HG02885 (cell line): Measurements from ENCODE around the gene TRMT5.
A peak's percentile ranks its signal among the peaks of the same experiment; 100 is the strongest.

Source experiments
- ATAC-seq: cut with Tn5 transposase; IDR thresholded peaks from one replicate; pipeline ENCODE4 v1.9.1; 2021; ENCODE audit warnings: mild to moderate bottlenecking; ENCODE audit not compliant: unreplicated experiment, poor library complexity

Gene TRMT5, protein sequence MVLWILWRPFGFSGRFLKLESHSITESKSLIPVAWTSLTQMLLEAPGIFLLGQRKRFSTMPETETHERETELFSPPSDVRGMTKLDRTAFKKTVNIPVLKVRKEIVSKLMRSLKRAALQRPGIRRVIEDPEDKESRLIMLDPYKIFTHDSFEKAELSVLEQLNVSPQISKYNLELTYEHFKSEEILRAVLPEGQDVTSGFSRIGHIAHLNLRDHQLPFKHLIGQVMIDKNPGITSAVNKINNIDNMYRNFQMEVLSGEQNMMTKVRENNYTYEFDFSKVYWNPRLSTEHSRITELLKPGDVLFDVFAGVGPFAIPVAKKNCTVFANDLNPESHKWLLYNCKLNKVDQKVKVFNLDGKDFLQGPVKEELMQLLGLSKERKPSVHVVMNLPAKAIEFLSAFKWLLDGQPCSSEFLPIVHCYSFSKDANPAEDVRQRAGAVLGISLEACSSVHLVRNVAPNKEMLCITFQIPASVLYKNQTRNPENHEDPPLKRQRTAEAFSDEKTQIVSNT

DNA sequence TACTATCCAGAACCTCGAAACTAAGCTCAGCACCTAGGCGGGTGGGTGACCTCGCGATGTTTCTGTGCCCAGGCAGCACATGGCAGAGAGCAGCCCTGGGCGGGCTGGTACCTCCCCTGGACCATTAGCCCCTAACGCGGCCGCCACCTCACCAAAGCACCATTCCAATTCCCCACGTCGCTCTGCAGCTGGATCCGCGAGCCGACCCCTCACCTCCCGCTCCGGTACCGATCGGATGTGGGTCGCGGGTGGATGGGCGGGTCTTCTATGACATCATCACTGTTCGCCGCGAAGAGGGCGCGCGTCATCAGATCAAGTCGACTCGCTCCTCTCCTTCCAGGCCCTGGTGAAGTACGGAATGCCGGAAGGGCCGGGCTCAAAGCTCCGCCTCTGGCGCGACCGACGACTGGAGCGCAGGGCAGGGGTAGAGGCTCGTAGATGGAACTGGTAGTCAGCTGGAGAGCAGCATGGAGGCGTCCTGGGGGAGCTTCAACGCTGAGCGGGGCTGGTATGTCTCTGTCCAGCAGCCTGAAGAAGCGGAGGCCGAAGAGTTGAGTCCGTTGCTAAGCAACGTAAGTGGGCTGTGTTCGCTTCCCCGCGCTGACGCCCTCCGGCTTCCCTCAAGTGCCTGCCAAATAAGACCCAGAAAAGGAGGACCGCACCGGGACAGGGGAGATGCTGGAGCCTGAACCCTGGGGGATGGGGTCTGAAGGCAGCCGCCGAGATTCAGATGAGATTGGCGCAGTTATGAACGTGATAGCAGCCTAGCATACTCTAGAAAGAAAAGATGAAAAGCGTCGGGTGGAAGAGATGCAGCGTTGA, at the start of gene TRMT5, which contains the start of gene SLC38A6:
TRMT5 (minus strand) TSS at position 269 of the 822 bp plus-strand sequence; CDS start at position 163, 106 bp downstream.
SLC38A6 (plus strand) TSS at position 435 of the 822 bp plus-strand sequence; CDS start at position 468, 33 bp downstream.
- peak; percentile 87 for ATAC-seq

DNA sequence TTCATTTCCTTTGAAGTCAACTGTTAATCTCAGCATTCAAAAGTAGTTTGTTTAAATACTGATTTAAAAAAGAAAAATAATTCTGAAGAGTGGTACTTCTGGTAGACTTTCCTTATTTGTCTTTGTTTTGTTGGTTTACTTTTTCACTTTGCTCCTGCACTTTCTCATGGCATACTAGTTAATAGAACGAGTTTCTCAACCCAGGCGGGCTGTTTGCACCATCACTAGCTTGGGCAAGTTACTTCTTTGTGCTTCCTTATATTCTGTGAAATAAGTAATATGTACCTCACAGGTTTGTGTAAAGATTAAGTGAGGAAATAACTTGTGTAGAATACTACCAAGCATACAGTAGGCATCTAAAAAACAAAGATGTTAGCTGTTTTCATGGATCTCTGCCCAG, 45.6 kb upstream of the TRMT5 start:
- no peak for ATAC-seq

DNA sequence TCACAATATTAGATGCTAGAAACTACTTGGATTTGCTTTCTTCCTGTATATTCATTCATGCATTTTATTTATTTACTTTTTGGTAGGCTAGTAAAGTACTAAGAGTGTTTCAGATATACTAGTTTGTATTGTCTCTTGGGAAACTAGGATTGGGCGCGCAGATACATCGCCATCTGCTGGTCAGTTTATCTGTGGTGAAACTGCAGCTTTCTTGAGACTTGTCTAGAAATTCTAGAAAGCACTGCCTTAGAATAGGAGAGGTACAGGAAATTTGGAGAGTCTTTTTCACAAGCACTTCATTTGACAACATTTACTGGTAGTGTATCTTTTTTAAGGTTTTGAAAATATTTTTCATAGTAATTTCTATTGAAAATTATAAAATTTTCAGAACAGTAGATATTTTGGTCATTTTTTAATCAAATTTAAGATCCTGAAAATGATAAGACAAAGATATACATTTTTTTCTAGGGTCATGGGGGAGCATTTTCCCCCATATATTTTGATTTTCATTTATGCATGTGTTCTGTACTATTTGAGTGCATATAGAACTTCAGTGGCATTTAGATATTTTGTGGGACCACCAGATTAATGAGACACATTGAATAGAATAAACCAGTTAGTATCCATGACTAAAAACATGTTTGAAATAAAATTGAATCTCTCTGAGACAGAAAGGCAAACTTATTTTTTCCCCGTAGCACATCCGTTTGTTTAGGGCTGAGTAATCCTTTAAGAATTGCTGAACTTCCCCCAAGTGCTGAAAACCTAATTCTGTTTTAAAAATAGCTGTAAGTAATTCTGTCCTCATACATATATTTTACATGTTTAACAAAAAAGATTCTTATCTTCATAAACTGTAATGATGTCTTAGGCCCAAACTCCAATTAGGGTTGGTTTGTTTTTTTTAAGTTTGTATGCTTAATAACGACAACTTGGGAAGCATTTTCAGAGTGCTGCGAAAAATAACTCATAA, 44.7 kb upstream of the TRMT5 start:
- peak; percentile 82 for ATAC-seq

DNA sequence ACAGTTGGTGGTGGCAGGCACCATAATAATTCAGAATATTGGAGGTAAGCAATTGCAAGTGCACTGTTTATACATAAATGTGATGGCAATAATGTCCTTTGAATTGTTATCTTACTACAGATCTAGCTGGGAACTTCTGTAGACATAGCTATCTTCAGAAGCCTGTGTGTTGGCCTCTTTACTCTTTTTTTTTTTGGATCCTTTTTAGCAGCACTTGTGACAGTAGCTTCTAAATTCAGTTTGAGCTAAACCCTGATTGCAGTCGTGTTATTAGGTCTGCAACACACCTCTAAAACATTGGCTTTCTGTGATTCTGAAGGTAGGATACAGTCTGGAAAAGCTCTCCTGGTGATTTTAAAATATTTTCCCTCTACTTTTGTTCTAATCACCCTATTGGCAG, 38.7 kb upstream of the TRMT5 start:
- ATAC-seq, result no peak

DNA sequence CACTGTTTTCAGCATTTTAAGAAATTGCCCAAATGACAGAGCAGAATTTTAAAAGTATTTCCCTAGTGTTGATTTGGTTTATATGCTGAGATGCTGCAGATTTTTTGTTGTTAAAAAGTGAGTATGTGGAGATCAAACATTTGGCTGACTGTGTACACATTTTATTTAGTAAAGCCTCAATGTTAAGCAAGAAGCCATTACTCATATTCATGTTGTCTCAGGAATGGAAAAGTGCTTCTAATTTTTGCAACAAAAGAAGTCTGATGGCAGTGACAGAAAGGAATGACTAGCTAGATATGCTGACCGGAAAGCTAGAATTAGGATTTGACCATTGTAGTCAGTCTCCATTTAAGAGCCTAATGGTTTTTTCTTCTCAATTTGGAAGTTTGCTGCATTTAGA, 22.7 kb upstream of the TRMT5 start:
- no peak for ATAC-seq

DNA sequence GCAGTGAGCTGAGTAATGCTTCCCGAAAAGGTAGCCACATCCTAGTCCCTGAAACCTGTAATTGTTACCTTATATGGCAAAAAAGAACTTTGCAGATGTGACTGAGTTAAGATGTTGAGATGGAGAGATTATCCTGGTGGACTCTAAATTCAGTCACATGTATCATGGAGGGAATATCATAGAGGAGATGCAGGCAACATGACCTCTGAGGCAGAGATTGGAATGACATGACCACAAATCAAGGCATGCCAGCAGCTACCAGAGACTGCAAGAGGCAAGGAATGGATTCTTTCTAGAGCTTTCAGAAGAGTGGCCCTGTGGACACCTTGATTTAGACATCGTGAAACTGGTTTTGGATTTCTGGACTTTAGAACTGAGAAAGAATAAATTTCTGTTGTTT, 18.7 kb upstream of the TRMT5 start:
- no peak for ATAC-seq

DNA sequence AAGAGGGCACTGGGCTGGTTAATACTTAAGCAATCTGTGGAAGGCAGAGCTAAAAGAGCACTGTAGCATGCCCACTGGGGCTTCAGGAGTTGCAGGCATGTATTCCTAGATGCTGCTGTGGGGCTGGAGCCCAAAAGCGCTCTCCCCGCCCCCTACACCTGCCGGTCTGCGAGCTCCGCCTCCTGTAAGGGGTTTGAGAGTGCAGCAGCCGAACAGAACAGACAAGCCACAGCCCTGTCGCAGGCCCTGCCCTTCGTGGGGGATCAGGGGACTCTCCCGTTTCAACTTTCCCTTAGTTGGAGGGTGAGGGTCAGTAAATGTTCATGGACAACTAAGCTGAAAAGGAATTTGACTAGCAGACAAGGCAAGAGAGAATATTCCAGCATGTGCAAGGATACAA, 17.7 kb upstream of the TRMT5 start:
- ATAC-seq, result no peak

DNA sequence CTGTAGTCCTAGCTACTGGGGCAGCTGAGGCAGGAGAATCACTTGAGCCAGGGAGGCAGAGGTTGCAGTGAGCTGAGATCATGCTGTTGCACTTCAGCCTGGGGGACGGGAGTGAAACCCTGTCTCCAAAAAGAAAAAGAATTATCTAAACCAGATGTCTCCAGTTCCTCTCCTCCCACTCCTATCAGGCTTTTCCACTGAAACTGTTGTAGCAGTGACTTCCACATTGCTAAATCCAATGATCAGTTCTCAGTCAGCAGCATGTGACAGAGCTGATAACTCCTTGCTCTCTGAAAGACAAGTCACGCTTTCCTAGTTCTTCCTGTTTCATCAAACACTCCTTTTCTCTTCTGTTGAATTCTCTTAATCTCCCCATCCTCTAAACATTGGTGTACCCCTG, 8.7 kb upstream of the TRMT5 start:
- ATAC-seq, result no peak

DNA sequence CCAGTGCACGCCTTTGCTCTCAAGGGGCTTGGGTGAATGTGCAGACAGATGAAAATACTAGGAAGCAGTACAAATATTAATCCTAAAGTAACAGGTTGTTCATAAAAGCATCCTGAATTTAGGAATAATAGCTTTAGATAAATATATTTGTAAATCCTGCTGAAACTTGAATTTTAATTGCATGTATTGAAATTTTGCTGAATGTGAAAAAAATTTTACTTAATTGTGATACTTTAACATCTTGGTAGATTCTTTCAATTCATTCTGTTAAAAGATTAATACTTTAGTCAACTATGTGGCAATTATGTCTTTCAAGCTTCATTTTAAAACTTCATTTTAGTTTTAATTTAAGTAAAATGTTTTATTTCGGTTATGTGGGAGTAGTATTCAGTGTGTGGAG, 5.6 kb upstream of the TRMT5 start:
- ATAC-seq, result no peak

DNA sequence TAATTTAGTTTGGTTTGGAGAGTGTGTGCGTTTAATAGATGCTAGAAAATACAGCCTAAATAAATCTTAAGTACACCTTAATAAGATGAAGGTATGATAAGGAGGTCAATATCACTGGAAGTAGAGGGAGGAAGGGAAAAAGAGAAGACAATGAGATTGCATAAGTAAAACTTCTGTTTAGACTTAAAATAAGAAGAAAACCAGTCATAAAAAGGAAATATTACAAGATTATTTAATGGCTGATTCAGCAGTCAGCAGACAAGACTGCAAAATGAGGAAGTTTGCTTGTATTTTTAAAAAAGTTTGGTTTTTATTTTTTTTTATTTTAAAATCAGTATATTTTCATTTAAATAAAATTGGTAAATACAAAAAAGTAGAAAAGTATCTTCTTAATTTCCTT, 3.3 kb upstream of the TRMT5 start:
- ATAC-seq, result no peak

DNA sequence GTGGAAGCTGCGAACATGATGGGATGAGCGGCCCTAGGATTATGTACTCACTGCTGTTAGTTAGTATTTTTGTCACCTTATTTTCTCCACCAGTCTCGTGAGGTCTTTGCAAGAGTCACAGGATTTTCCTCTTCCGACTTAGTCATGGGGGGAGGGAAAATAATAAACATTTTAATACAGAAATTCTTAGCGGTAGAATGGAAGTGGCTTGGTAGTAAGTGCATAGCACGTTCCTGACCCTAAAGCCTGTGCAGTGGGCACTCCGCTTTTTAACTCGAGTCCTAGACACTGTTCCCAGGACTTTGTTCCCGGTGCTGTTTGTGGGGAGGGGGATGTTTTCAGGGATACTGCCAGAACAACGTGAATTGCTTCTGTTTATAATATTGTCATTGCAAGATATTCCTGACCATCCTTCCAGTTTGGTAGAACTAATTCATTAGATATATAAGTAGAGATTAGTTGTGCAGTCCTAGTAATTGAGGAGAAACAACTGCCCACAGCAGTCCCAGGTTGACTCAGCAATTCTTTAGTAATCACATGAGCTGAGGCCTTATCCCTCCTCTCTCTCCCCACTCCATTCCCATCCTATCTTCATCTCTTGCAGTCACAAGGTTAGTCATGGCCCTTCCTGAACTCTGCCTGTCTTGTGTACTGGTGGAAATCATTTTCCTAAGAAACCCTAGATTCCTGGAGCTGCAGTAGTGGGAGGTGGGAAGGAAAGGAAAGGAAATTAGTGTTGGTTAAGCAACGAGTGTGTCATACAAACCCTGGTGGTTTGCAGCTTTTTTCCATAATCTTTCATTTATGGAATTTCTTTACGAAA, 965 bp upstream of the TRMT5 start:
- no peak for ATAC-seq

DNA sequence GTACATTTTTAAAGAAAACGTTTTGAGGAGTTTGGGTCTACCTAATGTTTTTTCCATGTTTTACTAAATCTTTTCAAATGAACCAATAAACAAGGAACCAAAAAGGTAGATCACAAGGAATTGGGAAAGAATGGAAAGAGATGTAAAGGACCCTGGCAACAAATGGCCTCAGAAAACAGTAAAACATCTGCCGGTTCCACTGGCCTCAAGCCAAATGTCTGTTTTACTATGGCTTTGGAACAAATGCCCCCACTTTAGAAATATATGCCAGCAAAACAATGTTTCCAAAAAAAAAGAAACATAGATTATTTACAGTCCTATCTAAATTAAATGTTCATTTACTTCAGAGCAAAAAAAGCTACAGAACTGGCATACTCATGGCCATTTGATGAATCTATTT, 3.0 kb downstream of the TRMT5 start:
- ATAC-seq, result no peak

DNA sequence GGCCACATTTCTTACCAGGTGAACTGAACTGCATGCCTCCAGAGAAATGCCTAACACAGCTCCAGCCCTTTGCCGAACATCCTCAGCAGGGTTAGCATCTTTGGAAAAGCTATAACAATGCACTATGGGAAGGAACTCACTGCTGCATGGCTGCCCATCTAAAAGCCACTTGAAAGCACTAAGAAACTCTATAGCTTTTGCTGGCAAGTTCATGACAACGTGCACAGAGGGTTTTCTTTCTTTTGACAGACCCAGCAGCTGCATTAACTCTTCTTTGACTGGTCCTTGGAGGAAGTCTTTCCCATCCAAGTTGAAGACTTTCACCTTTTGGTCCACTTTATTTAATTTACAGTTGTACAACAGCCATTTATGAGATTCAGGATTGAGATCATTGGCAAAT, 5.3 kb downstream of the TRMT5 start:
- no peak for ATAC-seq

DNA sequence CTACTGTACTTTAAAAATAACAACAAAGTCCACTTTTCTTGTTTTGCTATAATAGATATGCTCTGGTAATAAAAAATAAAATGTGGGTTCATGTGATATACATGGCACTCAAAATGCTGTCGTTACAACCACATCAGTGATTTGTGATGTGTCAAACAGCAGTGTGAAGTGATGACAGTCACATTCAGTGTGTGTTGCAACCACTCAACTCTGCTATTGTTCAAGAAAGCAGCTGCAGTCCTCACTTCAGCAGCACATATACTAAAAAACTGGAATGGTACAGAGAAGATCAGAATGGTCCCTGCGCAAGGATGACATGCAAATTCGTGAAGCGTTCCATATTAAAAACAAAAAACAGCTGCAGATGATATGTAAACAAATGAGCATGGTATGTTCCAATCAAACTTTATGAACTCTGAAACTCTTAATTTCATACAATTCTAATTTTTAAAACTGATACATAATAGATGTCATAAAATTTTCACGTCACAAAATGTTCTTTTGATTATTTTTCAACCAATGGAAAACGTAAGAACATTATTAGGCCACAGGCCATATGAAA, 6.7 kb downstream of the TRMT5 start:
- no peak for ATAC-seq

DNA sequence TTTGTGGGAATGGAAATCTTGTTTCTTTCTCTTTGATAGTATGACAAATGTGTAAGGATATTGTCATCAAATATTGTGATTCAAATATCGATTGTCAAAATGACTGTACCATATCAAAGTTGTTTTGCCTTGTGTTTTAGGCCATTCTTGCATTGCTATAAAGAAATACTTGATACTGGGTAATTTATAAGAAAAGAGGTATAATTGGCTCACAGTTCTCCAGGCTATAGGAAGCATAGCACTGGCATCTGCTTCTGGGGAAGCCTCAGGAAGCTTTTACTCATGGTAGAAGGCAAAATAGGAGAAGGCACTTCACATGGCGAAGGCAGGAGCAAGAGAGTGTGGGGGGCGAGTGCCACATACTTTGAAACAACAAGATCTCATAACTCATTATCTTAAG, 7.8 kb downstream of the TRMT5 start:
- ATAC-seq, result no peak

DNA sequence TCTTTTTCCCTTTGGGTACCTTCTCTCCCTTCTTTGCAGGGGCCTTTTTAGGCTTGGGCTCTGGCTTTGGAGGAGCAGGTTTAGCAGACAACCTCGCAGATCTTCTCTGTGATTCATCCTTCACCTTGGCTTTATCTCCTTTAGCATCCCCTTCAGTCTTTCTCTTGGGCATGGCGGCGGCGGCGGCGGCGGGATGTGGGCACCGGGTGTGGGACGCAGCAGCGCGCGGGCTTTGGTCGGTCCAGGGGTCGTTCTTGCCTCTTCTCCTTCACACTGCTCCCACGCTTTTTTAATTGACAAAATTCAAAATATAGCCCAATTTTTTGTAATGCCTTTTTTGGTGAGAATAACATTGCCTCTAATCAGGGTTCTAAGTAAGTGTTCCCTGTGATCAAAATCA, 8.6 kb downstream of the TRMT5 start:
- no peak for ATAC-seq

DNA sequence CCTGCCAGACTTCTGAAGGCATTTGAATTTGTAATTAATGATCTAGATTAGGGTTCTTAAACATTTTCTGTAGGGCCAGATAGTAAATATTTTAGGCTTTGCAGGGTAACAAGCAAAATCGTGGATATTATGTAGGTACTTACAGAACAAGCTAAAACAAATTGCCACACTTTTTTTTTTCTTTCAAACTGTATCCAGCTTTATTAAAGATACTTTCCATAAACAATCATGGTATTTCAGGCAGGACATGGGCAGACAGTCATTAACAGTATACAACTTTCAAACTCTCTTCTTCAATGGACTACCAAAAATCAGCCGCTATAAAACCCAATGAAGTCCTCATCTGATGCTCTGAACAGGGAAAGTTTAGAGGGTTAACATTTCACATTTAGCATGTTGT, 9.6 kb downstream of the TRMT5 start:
- ATAC-seq, result no peak

DNA sequence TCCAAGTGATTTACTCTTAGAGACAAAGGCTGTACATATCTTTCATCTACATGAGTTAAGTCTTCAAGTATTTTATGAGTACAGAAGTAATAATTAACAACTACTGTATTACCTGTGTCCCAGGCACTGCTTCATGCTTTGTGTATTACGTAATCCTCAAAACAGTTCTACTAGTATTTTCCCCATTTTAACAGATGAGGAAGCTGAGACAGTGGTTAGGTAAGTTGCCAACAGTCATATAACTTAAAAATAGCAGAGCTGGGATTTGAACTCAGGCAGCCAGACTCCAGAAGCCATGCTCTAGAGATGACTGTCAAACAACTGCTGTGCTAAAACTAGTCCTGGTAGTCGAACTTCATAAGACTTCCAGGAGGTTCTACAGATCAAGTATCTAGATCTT, 10.7 kb downstream of the TRMT5 start:
- ATAC-seq, result no peak

DNA sequence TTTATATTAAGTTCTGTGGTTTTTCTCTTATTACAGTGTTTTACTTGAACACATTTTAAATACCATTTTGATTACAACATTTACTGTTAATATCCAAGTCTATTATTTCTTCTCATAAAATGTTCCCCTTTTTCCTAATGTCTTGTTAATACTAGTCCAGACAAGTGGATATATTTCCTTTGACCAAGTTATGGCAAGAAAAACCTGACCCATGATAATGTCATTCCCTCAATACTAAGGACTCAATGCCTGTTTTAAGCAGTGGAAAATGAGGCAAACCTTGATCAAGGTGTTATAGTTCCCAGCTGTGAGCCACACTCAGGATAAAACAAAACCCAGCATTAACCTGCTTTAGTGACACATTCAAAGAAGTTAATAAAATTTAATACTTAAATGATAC, 12.2 kb downstream of the TRMT5 start:
- no peak for ATAC-seq
